Stimulated activated CD8-positive, alpha-beta memory T cell treated with anti-CD3 and anti-CD28 coated beads, Interleukin-15, amount 100 ng/mL, for 48 hours (primary cell): ENCODE measurements around the gene PAM.

Experiments
- DNase-seq, 2 donors: peaks; one replicate each; pipeline ENCODE4 v3.0.0-alpha.2; 2020; ENCODE audit warnings: low read depth in 2 of 2

The PAM gene

DNA sequence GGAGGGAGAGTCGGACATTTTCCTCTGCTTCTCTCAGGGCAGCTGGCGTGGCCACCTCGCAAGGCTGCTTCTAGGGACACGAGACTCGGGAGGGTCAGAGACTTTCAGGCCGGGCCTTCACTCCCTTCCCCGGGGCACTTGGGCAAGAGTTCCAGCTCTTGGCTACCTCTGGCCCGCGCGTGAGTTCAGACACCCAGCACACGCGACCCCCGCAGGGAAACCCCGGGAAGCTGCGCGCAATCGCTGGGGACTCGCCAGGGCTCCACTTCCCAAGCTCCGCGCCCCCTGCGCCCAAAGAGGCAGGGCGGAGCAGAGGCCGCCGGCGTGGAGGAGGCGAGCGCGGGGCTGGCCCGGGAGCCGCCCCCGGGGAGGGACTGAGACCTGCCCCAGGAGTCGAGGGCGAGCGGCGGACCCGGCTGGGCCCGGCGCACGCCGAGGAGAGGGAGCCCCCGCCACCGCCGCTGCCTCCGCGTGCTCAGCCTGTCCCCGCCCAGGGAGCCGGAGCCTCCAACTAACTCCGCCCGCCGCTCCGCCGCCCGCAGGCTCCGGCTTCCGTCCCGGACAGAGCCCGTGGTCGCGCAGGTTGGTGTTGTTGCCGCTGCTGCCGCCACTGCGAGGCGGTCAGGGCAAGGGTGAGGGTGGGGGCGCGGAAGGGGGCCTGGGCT, at the start of gene PAM:
Gene PAM, plus strand, starts transcription at position 539 of the 665 bp plus-strand sequence. CDS start 110,891 bp downstream, outside the sequence.
- peak; percentile 59 to 77 for DNase-seq

DNA sequence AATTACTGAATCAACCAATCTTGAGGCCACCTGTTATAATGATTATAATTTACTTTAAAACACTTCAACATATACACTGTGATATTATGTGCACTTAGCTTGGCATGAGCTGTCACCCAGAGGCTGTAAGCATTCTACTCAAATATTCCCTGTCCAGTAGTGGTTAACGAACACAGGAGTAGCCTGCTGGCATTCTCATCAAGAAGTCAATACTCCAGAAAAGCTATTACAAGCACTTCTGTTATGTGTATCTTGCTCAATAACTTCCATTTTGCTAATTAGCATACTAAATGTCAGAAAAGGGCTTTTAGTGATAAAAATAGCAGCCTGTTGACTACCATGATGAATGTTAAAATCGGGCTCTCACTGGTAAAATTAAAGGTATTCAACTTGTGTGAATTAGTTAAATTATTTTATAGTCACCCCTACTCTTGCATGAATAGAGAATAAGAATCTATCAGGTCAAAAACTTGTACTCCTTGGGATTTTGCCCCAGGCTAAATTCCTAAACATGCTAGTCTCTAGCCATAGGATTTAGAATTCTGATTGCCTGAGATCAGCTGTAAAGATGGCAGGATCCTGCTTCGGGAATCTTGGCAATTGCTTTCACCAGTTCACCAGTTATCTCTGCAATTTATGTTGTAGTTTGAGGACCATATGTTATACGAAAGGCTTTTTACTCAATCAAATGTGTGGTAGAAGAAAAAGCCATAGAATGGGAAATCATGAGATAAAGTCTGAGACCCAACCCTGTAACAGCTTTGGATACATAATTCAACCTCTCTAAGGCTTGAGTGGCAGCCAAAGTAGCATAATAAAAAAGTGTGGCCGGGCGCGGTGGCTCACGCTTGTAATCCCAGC, 43.4 kb upstream of the PAM start:
- DNase-seq: no peak

DNA sequence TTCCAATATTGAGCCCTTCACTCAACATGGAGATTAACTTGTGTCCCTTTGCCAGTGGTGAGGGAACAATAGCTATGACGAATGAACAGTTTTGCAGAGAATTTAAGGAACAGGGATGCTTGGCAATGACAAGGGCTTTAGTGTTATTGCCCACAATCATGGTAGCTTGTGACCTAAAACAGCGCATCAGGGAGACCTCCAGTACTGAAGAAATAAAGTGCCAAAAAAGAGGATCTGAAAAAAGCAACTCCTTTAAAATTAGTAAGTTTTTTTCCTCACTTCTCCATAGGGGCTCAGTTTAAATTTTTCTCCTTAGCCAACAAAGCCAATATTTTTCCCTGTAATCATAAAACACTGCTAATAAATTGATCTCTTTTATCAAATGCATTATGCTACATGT, 41.8 kb upstream of the PAM start:
- DNase-seq: no peak

DNA sequence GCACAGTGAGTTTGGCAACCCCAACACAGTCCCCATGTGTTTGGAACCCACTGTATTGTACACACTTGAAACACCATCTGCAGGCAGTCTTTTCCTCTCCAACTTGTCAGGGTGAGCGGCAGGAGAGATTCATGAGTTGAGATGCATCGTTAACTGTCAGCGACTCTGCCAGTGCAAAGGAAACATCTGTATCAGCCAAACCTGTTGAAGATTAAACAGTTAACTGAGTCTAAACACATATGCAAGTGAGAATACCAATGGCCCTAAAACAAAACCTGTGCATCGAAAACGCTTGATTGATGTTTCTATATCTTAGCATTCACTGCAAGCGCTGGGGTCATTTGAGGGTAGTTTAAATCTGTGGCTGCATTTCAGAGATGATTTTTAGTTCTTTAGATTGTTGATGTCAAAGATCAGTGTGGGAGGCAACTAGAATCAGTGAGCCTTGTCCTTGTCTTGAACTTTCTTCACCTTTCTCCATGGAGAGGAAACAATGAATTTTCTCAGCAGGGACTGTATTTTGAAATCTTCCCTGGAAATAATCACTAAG, 41.3 kb upstream of the PAM start:
- DNase-seq: no peak

DNA sequence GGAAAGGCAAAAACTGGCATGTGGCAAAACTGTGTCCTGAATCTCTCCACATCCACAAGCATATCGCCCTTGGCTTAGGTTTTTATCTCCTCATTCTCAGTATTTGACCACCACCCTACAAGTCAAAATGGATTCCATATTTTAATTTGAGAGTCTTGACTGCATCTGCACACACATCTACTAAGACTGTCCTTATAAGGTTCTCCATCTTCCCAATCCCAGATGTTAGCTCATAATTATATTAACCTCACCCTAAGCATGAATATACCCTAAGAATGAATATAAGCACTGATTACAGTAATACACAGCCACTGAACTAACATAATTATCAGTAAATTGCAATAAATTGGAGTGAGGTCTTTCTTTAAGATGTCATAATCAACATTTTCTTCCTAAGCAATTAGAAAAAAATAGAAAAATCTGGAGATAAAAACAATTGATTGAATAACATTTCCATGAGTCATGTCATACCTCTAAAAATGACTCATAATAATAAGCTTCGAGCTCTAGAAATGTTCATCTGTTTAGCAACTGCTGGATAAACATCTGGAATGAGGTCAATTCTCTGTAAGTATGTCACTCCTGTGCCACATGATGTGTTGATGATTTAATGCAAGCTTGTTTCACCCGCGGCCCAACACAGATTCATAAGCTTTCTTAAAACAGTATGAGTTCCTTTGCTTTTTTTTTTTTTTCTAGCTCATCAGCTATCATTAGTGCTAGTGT, 39.9 kb upstream of the PAM start:
- DNase-seq: no peak

DNA sequence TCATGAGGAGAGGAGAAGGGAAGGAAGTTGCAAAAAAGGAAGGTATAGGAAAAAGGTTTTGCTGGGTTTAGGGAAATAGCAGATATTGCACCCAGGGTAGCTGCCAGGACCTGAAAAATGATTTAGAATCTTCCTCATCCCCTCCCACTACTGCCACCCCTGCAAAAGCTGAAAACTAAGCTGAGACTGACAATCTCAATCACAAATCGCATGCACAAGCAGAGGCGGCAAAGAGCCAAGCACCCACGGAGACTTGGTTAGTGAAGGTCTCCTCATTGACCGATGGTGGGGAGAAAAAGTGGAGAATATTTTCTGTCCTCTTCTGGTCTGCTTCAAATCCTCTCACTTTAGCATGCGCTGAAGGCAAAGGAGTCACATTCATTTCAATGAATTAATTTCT, 39.1 kb upstream of the PAM start:
- DNase-seq: no peak

DNA sequence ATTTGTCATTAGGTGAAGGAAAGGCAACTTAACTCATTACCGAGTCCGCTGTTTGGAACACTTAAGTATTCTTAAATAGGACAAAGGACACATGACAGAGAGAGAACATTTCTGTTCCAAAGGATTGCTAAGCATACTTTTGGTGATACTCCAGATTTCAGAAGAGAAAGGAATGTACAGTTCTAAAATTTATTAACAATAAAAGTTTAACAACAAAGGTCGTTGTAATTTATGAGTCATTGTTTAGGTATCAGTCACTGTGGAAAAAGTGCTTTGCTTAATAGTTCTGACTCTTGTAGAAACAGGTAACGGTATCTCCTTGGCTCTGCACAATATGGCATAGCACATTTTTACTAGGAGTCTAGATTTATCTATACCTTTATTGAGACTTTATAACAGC, 36.3 kb upstream of the PAM start:
- no peak for DNase-seq

DNA sequence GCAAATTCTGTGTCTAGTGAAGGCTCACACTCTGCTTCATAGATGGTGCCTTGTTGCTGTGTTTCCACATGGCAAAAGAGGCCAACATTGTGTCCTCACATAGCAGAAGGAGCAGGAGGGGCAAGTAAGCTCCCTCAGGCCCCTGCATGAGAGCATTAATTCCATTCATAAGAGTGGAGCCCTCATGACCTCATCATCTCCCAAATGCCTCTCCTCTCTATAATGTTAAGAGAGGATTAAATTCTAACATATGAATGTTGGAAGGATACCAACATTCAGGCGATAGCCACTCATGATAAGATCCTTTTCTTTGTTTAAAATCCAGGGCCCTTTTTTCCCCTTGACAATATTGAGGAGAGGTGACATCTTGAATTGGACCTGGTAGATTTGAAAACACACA, 35.2 kb upstream of the PAM start:
- no peak for DNase-seq

DNA sequence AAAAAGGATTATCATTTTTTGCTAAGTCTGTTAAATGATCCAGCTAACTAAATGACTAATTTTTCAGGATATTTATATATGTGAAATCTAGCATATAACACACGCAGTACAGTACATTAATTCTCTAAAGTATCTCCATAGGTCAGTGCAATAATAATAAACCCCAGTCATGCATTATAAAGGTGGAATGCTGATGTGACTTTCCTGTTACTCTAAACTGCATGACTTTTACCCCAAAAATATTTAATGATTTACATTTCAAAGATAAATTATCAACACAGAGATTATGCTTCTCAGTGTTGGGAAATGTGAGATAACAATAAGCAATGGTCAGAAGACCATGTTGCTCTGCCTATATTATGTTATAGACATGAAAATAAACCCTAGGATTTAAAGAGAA, 34.1 kb upstream of the PAM start:
- no peak for DNase-seq

DNA sequence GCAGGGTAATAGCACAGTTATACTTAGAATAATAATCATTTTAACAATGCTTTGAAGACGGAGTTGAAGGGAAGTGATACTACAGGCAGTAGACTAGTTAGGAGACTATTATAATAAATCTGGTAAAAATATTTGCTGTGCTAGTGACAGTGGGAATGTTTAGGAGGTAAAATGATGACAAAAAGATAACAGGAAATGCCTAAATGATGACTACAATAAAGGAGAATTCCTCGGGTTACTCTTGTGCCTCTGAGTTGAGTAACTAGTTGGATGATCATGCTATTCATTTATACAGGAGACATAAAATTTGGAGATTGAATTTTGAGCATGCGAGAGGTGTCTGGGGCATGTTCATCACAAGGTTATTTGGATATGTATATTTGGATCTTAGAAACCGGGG, 32.2 kb upstream of the PAM start:
- no peak for DNase-seq

DNA sequence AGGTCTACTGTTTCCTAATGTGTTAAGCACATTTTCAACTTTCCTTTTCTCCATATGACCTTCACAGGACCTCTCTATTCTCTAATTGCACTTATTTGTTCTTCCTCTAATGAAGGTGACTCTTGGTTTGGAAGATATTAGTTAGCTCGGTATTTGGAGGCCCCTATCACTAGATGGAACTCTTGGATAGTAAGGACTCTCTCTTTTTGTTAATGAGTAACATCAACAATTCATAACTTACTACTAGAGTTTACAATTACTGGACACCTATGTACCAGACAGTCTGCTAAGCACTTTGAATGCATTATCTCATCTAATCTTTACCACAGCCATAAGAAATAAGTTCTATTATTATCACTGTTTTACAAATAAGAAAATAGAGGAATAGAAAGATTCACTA, 23.4 kb upstream of the PAM start:
- DNase-seq: no peak

DNA sequence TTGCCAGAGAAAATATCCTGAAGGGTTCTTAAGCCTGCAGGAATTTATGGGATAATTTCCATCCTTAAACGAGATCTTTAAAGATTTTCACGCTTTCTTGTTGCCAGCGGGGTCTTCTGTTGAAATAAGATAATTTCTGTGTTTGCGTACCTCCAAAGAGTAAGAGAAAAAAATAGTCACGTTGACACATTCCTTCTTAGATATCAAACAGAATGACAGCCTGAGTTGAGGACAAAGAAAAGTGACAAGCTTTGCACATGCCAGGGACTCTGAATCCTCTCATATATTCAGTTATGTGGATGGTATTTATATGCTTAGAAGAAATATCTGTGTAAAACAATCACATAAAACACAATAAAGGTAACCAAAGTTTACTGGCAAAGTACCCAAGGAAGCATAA, 21.6 kb upstream of the PAM start:
- no peak for DNase-seq

DNA sequence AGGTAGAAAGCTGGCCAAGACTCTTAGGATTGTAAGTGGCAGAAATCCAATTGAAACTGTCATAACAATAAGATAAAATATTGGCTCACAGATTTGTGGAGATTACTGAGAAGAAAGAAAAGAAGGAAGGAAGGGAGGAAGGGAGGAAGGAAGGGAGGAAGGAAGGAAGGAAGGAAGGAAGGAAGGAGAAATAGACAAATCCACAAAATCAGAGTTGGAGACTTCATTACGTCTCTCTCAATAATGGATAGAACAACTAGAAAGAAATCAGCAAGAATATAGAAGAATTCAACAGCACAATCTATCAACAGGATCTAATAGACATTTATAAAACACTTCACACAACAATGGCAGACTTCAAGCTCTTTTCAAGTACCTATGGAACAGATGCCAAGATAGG, 17.9 kb upstream of the PAM start:
- no peak for DNase-seq

DNA sequence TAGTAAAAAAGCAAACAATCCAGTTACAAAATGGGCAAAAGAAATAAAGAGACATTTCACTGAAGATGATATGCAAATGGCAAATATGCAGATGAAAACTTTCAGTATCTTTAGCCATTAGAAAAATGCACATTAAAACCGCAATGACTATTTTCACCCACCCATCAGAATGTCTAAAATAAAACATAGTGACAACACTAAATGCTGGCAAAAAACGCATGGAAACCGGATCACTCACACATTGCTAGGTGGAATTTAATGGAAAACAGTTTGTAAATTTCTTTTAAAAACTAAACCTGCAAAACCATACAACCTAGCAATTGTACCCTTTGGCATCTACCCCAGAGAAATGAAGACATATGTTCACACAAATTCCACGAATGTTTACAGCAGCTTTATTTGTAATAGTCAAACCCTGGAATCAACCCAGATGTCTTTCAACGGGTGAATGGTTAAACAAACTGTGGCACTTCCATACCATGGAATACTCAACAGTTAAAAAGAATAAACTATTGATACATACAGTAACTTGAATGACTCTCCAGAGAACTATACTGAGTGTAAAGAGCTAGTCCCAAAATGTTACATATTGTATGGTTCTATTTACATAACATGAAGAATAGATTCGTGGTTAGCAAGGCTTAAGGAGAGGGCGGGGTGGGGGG, 17.2 kb upstream of the PAM start:
- DNase-seq: no peak

DNA sequence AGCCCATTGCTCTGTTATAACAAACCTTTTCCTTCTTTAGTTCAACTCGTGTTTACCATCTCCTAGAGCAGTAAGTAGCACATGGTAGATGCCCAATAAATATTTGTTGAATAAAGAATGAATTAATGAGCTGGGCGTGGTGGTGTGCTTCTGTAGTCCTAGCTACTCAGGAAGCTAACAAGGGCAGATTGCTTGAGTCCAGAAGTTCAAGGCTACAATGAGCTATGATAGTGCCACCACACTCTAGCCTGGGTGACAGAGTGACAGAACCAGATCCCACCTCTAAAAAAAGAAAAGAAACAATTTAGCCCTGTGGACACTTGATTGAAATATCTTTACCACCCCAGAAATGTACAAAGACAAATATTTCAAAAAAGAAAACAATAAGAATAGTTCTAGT, 14.6 kb upstream of the PAM start:
- DNase-seq: no peak

DNA sequence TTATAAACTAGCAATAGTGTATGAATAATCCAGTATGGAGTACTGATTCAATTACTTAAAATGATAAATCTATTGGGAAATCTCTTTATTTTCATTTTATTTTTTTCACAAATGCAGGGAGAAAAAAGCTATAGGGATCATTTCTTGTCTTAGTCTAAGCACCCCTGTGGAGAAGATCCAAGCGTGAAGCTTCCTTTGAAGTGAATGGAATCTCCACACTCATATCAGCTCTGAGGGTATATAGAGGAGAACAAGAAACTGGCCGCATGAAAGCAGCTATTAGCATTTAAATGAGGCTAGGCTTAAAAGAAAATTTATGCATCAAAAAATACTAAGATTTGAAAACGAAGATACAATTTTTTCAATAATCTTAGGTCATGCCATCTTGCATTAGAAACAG, 12.9 kb upstream of the PAM start:
- no peak for DNase-seq

DNA sequence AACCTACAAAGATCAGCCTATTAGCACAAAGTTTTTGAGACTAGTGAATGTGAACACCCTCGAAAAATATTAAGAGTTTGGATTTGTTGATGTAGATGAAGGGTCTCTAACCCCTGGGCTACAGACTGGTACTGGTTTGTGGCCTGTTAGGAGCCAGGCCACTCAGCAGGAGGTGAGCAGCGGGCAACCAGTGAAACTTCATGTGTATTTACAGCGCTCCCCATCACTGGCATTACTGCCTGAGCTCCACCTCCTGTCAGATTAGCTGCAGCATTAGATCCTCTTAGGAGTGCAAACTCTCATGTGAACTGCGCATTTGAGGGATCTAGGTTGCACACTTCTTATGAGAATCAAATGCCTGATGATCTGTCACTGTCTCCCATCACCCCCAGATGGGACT, 11.2 kb upstream of the PAM start:
- no peak for DNase-seq

DNA sequence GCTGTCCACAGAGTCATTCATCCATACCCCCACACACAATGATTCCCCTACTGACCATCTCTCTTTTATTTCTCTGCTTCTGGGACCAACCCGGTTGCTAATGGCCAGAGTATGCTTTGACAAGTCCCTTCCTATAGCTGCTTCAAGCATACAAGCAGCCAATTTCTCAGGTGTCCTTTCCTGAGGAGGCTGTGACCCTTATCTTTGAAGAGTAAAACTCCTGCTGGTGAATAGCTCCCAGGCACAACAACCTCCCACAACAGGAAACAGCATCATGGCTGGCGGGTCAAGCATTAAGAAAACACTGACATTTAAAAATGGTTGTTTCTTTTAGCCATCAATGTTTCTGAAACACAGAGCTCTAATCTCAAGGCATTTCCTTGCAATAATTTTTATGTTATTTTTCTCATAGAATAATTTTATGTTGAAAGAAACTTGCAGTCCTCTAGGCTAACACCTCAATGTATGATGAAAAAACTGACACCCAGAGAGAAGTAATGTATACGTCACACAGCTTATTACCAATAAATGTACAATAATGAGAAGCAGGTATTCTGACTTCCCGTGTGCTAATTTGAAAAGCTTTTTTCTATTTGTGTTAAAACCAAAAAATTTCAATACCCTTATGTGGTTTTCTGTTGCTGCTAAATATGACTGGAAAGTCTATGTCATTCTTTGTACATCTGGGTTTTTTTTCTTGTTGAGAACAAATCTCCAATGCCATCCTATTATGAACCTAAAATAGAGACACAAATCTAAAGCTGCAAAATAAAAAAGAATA, 7.5 kb upstream of the PAM start:
- no peak for DNase-seq

DNA sequence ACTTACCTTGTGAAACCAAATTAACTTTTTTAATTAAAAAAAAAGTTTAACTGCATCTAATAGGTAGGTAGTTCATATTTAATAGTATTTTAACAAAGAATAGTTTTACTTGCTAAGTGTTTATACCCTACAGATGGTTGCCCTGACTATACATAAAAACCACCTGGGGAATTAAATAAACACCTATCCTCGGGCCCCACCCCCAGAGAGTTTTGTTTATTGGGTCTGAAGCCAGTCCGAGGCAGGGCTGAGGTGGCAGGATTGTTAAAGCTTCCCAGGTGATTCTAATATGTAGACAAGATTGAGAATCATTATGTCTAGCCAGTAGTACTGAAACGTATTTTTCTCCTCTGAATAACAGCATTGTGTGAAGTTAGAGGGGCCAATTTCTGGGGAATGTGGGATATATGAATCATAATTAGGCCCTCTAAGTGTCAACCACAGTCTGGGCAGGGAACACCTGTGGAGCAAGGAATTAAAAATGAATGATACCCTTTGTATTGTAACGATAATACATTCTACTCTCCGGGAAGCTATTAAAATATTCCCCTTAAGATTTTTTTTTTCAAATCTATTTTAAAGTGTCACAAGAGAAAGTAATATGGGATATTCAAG, 5.6 kb upstream of the PAM start:
- no peak for DNase-seq

DNA sequence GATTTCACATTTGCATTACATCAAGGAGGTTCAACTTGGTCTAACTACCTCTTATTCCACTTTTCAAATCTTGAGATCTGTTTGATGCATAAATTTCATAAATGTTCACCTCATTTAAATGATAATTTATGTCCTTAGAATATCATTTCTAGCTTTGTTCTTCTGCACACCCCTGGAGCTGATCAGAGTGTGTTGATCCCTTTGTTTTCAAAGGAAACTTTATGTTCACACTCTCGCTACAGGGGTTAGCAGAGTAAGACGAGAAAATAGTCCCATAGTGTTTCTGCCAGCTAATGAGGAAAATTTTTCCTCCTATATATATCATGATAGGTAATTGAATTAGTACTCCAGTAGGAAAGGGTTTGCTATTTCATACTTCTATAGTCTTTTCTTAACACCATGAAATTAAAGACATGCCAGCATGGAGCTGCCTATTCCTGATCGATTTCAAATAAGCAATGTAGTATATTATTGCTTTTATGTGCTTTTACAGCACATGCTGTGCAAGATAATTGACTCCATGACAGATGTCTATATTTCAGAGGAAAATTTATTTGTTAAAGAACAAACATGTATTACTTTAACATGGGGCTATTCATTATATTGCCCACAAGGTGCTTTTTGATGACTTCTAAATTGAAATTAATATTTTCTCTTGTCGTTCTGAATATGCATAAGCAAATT, 4.8 kb upstream of the PAM start:
- DNase-seq: no peak
